HepG2 (cell line): ENCODE results near the gene NSD2. TPM values are rescaled to one million over a fixed set of nuclear protein-coding genes. Genes with fewer than 3 reads are reported as not detected.

Experiments
- ATAC-seq: fragments of 200-7000 bp; cut with Tn5 transposase; 3 replicates; pipeline ENCODE4 v1.9.1; 2020; ENCODE audit warnings: mild to moderate bottlenecking, moderate library complexity
- BruUV-seq: library from RNA; stranded (reverse); fragments of 400-500 nt; replicated peaks from 2 replicates; lab custom pipeline; 2021; lab: Mats Ljungman, UMichigan
- CTCF ChIA-PET: fragments of 300-600 bp; formaldehyde crosslinking; extraction: SDS; loops from one replicate; lab custom pipeline; 2021; ENCODE audit warnings: low total read pairs, inconsistent platforms, low intra/inter-chr PET ratio; lab: Yijun Ruan, JAX
- POLR2A ChIA-PET: fragments of 350-600 bp; sonication (Branson Sonifier 250); formaldehyde crosslinking; loops from one replicate; lab custom pipeline; 2020; ENCODE audit warnings: antibody characterized with exemption, inconsistent platforms; lab: Yijun Ruan, JAX
- DNase-seq: peaks from one replicate; pipeline ENCODE4 v3.0.0-alpha.2; 2015; ENCODE audit warnings: low spot score
- FAIRE-seq: peaks from 3 replicates; lab custom pipeline; 2011; peaks lifted over from hg19 to GRCh38; lab: Jason Lieb, UNC
- H2AFZ ChIP-seq: one replicate; pipeline ENCODE4 v1.6.1; 2011; ENCODE audit warnings: low read length, inconsistent platforms
- H3K27ac ChIP-seq: fragments of 300-600 bp; 3 replicates; pipeline ENCODE4 v1.8.0; 2011; ENCODE audit warnings: mixed run types, mild to moderate bottlenecking, mixed read lengths, low read length, inconsistent platforms; ENCODE audit not compliant: insufficient read depth; ENCODE audit errors: extremely low read length
- H3K27me3 ChIP-seq, 2 experiments: fragments of 200-600 bp in 1 of 2; 2 replicates in 1 of 2; 3 replicates in 1 of 2; pipeline versions ENCODE4 v1.6.0 to v1.8.0; 2011; ENCODE audit warnings: low read length in 2 of 2, mild to moderate bottlenecking in 2 of 2, moderate library complexity in 2 of 2, inconsistent platforms in 1 of 2; ENCODE audit not compliant: insufficient read depth in 2 of 2, control insufficient read depth in 1 of 2
- H3K36me3 ChIP-seq, 2 experiments: fragments of 200-600 bp in 1 of 2; replicated peaks in 1 of 2; 2 replicates in 1 of 2; 3 replicates in 1 of 2; pipeline versions ENCODE4 v1.5.1 to v1.8.0; 2011; ENCODE audit warnings: low read length in 2 of 2, inconsistent platforms in 1 of 2; ENCODE audit not compliant: insufficient read depth in 2 of 2, control insufficient read depth in 1 of 2
- H3K4me1 ChIP-seq: 2 replicates; pipeline ENCODE4 v1.5.1; 2012; ENCODE audit warnings: low read length, inconsistent platforms; ENCODE audit not compliant: insufficient read depth
- H3K4me2 ChIP-seq: 2 replicates; pipeline ENCODE4 v1.6.0; 2011; ENCODE audit warnings: low read depth, low read length, inconsistent platforms
- H3K4me3 ChIP-seq, 3 experiments: fragments of 200-600 bp in 1 of 3; sonication (generic), shearing (Covaris generic) in 1 of 3; replicated peaks in 1 of 3; 2 replicates each; pipeline ENCODE4 v1.5.1; 2011 to 2016; ENCODE audit warnings: low read length in 3 of 3, inconsistent platforms in 2 of 3, low read depth in 2 of 3, mild to moderate bottlenecking in 2 of 3, control low read depth in 1 of 3, mixed read lengths in 1 of 3; ENCODE audit not compliant: insufficient read depth in 1 of 3
- H3K79me2 ChIP-seq: one replicate; pipeline ENCODE4 v1.6.1; 2011; ENCODE audit warnings: low read length, inconsistent platforms; ENCODE audit not compliant: insufficient read depth
- H3K9ac ChIP-seq: 2 replicates; pipeline ENCODE4 v1.6.0; 2011; ENCODE audit warnings: mild to moderate bottlenecking, low read depth, low read length, inconsistent platforms; ENCODE audit not compliant: insufficient read depth
- H3K9me3 ChIP-seq: 2 replicates; pipeline ENCODE4 v1.5.1; 2012; ENCODE audit warnings: mild to moderate bottlenecking, low read length
- H4K20me1 ChIP-seq: 2 replicates; pipeline ENCODE4 v1.6.0; 2011; ENCODE audit warnings: inconsistent platforms, mild to moderate bottlenecking, low read length, moderate library complexity; ENCODE audit not compliant: insufficient read depth
- ASH2L ChIP-seq: fragments of 300-600, 200-600 bp; sonication (generic); IDR thresholded peaks from 2 replicates; pipeline ENCODE4 v1.7.0; 2017; ENCODE audit warnings: low read depth, mild to moderate bottlenecking, moderate library complexity, mixed read lengths, low read length; ENCODE audit not compliant: insufficient read length
- MLXIP ChIP-seq: sonication (generic); formaldehyde crosslinking; IDR thresholded peaks from 2 replicates; pipeline ENCODE4 v1.9.0; 2021; ENCODE audit warnings: missing genetic modification reagents, borderline replicate concordance
- MYNN ChIP-seq: sonication (generic); formaldehyde crosslinking; IDR thresholded peaks from 2 replicates; pipeline ENCODE4 v1.4.0; 2020; ENCODE audit warnings: mild to moderate bottlenecking, low read depth, missing genetic modification reagents
- PAF1 ChIP-seq: IDR thresholded peaks from 2 replicates; pipeline ENCODE4 v1.6.1; 2016; ENCODE audit warnings: missing genetic modification reagents, missing compliant biosample characterization
- PBX2 ChIP-seq: IDR thresholded peaks from 2 replicates; pipeline ENCODE4 v1.6.1; 2016; ENCODE audit warnings: control low read depth
- PRDM10 ChIP-seq: sonication (generic); formaldehyde crosslinking; IDR thresholded peaks from 2 replicates; pipeline ENCODE4 v1.4.0; 2020; ENCODE audit warnings: low read depth, missing genetic modification reagents
- SAP130 ChIP-seq: IDR thresholded peaks from 2 replicates; pipeline ENCODE4 v1.6.1; 2016; ENCODE audit warnings: low read depth
- SKIL ChIP-seq: sonication (generic); formaldehyde crosslinking; IDR thresholded peaks from 2 replicates; pipeline ENCODE4 v1.8.0; 2022; ENCODE audit warnings: missing genetic modification reagents, mild to moderate bottlenecking, moderate library complexity, borderline replicate concordance
- SRY ChIP-seq: sonication (generic); formaldehyde crosslinking; IDR thresholded peaks from 2 replicates; pipeline ENCODE4 v1.8.0; 2022; ENCODE audit warnings: mild to moderate bottlenecking, missing genetic modification reagents
- ZNF136 ChIP-seq: sonication (generic); formaldehyde crosslinking; IDR thresholded peaks from 2 replicates; pipeline ENCODE4 v1.8.1; 2022; ENCODE audit warnings: low read depth, mild to moderate bottlenecking, moderate library complexity, missing genetic modification reagents
- ZNF337 ChIP-seq: sonication (generic); formaldehyde crosslinking; IDR thresholded peaks from 2 replicates; pipeline ENCODE4 v1.5.1; 2020; ENCODE audit warnings: missing genetic modification reagents, low read depth, mild to moderate bottlenecking, borderline replicate concordance
- ZNF691 ChIP-seq: sonication (generic); formaldehyde crosslinking; IDR thresholded peaks from 2 replicates; pipeline ENCODE4 v1.4.0; 2020; ENCODE audit warnings: missing genetic modification reagents, low read depth, mild to moderate bottlenecking, borderline replicate concordance
- WGBS: methylation state at CpG from one replicate; pipeline ENCODE4 v1.1.6; 2017; ENCODE audit warnings: low lambda C conversion rate; 5-methylcytosine and 5-hydroxymethylcytosine counted together
- in situ Hi-C: cut with HindIII; loops from 2 replicates; pipeline ENCODE4 v1.10.0; 2017; ENCODE audit warnings: low pct_unique_long_range_greater_than_20kb; ENCODE audit not compliant: extremely low pct_ligation_motif_present
- intact Hi-C: fragments of 100-400 bp; cut with micrococcal nuclease; formaldehyde crosslinking; loops from one replicate; pipeline ENCODE4 v1.10.0; 2022; ENCODE audit not compliant: unreplicated experiment
- polyA plus RNA-seq, 8 experiments: library from polyadenylated mRNA; depleted of rRNA in 3 of 8; stranded (reverse) in 7 of 8; unstranded in 1 of 8; fragments of >200 nt; fragmentation: Illumina TruSeq in 4 of 8; extraction: Trizol in 4 of 8; gene quantifications; 2 replicates each; pipeline versions ENCODE4 v1.2.1 to v1.2.3, GENCODE V29; 2011 to 2016; ENCODE audit warnings: low read depth in 4 of 8, missing spikeins in 1 of 8, mixed read lengths in 1 of 8; ENCODE audit not compliant: insufficient read depth in 1 of 8
- total RNA-seq, 5 experiments: library from RNA; depleted of rRNA; stranded (reverse); fragments of >200 nt; fragmentation: Illumina TruSeq; extraction: Trizol; gene quantifications; 2 replicates each; pipeline ENCODE4 v1.2.3, GENCODE V29; 2016; ENCODE audit warnings: low read depth in 1 of 5

The NSD2 gene
- total and polyA plus RNA-seq, 2 of the 13 experiments (the other 11 are each of a cell fraction or from before 2014, with no cell fraction given), result 22.0 to 65.9 TPM

GRCh38 chr4:1997712-1998111, 126.5 kb downstream of the NSD2 start:
- intact Hi-C loops, result no loop called here
- Histone ChIP-seq H3K4me1 (peaks cover 12% of the 10 kb centered on the region), H3K4me2 (no peak overlapping the region), H3K27me3 (no peaks in the 10 kb centered on the region), H3K79me2 (peaks cover 82% of the 10 kb centered on the region), H3K9me3 (no peaks in the 10 kb centered on the region; the same call in 1 of the 2 replicates), H3K36me3 (peaks cover 0 to 5% of the 10 kb centered on the region in 2 experiments; a peak in 2 of 5 replicates), H3K27ac (no peak overlapping the region), H2AFZ (no peak overlapping the region), H3K4me3 (no peak overlapping the region), H4K20me1 (peaks cover 22% of the 10 kb centered on the region), H3K9ac (no peak overlapping the region)
- ATAC-seq (no peak), FAIRE-seq (no peak), DNase-seq (no peak)
- in situ Hi-C loops, result no loop called here
- no TSS peak for BruUV-seq
- no peak for TF ChIP-seq SRY
- no peak for TF ChIP-seq PAF1 (CRISPR knock-in tag)
- no peak for TF ChIP-seq PBX2 (CRISPR knock-in tag)
- TF ChIP-seq ZNF136 (CRISPR knock-in tag), result no peak
- no peak for TF ChIP-seq ZNF337 (CRISPR knock-in tag)
- no peak for TF ChIP-seq SAP130
- TF ChIP-seq MLXIP (CRISPR knock-in tag), result no peak
- no peak for TF ChIP-seq ASH2L
- no peak for TF ChIP-seq SKIL (CRISPR knock-in tag)
- TF ChIP-seq ZNF691, result no peak
- no peak for TF ChIP-seq PRDM10 (CRISPR knock-in tag)
- TF ChIP-seq MYNN (CRISPR knock-in tag), result no peak
- ChIA-PET CTCF (no interaction called here), POLR2A (no interaction called here)
- WGBS, result 97% methylated on average over 4 of the region's 4 CpGs
